ENCODE measurements around the gene MMD. TPM values are rescaled to one million over a fixed set of nuclear protein-coding genes. Genes with fewer than 3 reads are reported as not detected.

MMD gene
- total and polyA plus RNA-seq, 9 of the 15 experiments (the other 6 are each of a cell fraction or from before 2014, with no cell fraction given): 3.1 to 18.9 (median 10.7) TPM

DNA sequence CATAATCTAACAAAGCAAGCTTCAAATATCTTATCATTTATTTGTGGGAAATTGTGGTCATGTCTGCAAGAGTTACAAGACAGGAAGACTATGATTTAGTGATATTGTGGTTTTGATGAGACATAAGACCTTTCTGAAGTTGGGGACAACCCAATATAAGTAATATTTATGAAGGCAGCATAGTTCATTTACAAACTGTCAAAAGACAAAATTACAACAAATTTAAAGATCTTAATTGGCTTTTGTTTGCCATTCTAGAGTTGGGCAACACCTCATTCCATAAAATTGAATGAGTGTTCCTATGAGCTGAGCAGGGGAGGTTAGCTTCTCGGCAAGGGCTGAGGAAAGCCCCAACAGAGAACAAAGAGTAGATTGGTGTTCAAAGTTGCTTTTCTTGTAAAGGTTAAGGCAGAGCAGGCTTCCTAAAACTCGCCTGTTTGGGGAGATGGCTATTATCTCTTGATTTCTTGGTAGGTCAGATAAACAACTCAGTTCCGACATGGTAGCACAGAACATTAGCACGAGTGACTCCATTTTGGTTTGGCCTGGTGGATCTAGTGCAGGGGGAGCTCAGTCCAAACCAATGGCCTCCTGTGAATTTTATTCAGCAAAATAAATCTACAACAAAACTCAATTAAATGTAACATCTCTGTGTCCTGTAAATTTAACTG is 10.9 kb upstream of the MMD start (continued):
- TF ChIP-seq, protein P1, sequence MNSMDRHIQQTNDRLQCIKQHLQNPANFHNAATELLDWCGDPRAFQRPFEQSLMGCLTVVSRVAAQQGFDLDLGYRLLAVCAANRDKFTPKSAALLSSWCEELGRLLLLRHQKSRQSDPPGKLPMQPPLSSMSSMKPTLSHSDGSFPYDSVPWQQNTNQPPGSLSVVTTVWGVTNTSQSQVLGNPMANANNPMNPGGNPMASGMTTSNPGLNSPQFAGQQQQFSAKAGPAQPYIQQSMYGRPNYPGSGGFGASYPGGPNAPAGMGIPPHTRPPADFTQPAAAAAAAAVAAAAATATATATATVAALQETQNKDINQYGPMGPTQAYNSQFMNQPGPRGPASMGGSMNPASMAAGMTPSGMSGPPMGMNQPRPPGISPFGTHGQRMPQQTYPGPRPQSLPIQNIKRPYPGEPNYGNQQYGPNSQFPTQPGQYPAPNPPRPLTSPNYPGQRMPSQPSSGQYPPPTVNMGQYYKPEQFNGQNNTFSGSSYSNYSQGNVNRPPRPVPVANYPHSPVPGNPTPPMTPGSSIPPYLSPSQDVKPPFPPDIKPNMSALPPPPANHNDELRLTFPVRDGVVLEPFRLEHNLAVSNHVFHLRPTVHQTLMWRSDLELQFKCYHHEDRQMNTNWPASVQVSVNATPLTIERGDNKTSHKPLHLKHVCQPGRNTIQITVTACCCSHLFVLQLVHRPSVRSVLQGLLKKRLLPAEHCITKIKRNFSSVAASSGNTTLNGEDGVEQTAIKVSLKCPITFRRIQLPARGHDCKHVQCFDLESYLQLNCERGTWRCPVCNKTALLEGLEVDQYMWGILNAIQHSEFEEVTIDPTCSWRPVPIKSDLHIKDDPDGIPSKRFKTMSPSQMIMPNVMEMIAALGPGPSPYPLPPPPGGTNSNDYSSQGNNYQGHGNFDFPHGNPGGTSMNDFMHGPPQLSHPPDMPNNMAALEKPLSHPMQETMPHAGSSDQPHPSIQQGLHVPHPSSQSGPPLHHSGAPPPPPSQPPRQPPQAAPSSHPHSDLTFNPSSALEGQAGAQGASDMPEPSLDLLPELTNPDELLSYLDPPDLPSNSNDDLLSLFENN (IDR thresholded peaks at IDR 0.05; ENCODE audit: low read depth in 2 of 2, low read length in 2 of 2): no peak
- TF ChIP-seq HSF4 (CRISPR knock-in tag; IDR thresholded peaks at IDR 0.05; ENCODE audit: borderline replicate concordance) (peak; percentile 75; the same call in 1 of the 2 replicates), PTTG1 (tag; IDR thresholded peaks at IDR 0.05; ENCODE audit: low read depth) (peak; percentile 90), ZNF79 (CRISPR knock-in tag; IDR thresholded peaks at IDR 0.05; ENCODE audit: low read depth) (peak; percentile 70; the same call in 1 of the 2 replicates), ZNF644 (tag; IDR thresholded peaks at IDR 0.05; ENCODE audit: low read depth) (peak; percentile 90), SMAD1 (IDR thresholded peaks at IDR 0.05; ENCODE audit: low read depth, low read length, partially characterized antibody) (no peak), STAT5B (CRISPR knock-in tag; IDR thresholded peaks at IDR 0.05) (no peak), ZSCAN32 (CRISPR knock-in tag; IDR thresholded peaks at IDR 0.05) (no peak), NFE2L1 (tag; IDR thresholded peaks at IDR 0.05; ENCODE audit: borderline replicate concordance, low read depth) (peak; percentile 26; the same call in 1 of the 2 replicates), IRF2 (CRISPR knock-in tag; IDR thresholded peaks at IDR 0.05) (no peak), ZNF311 (CRISPR knock-in tag; IDR thresholded peaks at IDR 0.05) (peak; percentile 95), MAFG (tag; conservative IDR thresholded peaks at IDR 0.05) (no peak)
- TF ChIP-seq, protein P2, sequence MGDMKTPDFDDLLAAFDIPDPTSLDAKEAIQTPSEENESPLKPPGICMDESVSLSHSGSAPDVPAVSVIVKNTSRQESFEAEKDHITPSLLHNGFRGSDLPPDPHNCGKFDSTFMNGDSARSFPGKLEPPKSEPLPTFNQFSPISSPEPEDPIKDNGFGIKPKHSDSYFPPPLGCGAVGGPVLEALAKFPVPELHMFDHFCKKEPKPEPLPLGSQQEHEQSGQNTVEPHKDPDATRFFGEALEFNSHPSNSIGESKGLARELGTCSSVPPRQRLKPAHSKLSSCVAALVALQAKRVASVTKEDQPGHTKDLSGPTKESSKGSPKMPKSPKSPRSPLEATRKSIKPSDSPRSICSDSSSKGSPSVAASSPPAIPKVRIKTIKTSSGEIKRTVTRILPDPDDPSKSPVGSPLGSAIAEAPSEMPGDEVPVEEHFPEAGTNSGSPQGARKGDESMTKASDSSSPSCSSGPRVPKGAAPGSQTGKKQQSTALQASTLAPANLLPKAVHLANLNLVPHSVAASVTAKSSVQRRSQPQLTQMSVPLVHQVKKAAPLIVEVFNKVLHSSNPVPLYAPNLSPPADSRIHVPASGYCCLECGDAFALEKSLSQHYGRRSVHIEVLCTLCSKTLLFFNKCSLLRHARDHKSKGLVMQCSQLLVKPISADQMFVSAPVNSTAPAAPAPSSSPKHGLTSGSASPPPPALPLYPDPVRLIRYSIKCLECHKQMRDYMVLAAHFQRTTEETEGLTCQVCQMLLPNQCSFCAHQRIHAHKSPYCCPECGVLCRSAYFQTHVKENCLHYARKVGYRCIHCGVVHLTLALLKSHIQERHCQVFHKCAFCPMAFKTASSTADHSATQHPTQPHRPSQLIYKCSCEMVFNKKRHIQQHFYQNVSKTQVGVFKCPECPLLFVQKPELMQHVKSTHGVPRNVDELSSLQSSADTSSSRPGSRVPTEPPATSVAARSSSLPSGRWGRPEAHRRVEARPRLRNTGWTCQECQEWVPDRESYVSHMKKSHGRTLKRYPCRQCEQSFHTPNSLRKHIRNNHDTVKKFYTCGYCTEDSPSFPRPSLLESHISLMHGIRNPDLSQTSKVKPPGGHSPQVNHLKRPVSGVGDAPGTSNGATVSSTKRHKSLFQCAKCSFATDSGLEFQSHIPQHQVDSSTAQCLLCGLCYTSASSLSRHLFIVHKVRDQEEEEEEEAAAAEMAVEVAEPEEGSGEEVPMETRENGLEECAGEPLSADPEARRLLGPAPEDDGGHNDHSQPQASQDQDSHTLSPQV (IDR thresholded peaks at IDR 0.05): peak; percentile 98
- TF ChIP-seq, protein P3, sequence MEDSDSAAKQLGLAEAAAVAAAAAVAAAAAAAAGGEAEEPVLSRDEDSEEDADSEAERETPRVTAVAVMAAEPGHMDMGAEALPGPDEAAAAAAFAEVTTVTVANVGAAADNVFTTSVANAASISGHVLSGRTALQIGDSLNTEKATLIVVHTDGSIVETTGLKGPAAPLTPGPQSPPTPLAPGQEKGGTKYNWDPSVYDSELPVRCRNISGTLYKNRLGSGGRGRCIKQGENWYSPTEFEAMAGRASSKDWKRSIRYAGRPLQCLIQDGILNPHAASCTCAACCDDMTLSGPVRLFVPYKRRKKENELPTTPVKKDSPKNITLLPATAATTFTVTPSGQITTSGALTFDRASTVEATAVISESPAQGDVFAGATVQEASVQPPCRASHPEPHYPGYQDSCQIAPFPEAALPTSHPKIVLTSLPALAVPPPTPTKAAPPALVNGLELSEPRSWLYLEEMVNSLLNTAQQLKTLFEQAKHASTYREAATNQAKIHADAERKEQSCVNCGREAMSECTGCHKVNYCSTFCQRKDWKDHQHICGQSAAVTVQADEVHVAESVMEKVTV (CRISPR knock-in tag; IDR thresholded peaks at IDR 0.05): no peak
- TF ChIP-seq, protein P4, sequence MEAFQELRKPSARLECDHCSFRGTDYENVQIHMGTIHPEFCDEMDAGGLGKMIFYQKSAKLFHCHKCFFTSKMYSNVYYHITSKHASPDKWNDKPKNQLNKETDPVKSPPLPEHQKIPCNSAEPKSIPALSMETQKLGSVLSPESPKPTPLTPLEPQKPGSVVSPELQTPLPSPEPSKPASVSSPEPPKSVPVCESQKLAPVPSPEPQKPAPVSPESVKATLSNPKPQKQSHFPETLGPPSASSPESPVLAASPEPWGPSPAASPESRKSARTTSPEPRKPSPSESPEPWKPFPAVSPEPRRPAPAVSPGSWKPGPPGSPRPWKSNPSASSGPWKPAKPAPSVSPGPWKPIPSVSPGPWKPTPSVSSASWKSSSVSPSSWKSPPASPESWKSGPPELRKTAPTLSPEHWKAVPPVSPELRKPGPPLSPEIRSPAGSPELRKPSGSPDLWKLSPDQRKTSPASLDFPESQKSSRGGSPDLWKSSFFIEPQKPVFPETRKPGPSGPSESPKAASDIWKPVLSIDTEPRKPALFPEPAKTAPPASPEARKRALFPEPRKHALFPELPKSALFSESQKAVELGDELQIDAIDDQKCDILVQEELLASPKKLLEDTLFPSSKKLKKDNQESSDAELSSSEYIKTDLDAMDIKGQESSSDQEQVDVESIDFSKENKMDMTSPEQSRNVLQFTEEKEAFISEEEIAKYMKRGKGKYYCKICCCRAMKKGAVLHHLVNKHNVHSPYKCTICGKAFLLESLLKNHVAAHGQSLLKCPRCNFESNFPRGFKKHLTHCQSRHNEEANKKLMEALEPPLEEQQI (IDR thresholded peaks at IDR 0.05): no peak

All from K562 (cell line).